Measurements from ENCODE around the gene TOE1.

GRCh38 chr1:45378184-45378583 lies 38.2 kb downstream of the TOE1 start:
- TF ChIP-seq CTCF (IDR thresholded peaks at IDR 0.05; ENCODE audit: low read length) (no peak), EZH2 (IDR thresholded peaks at IDR 0.05; ENCODE audit: borderline replicate concordance, low read length) (no peak)

All from OCI-LY1 (cell line).